HEK293 (cell line): Measurements from ENCODE around the gene CHN1.
A peak's percentile ranks its signal among the peaks of the same experiment; 100 is the strongest.

Source experiments
- CTCF ChIA-PET: fragments of 350-600 bp; formaldehyde crosslinking; extraction: SDS; loops from one replicate; lab custom pipeline; 2021; ENCODE audit warnings: antibody characterized with exemption; lab: Yijun Ruan, JAX
- POLR2A ChIA-PET: fragments of 300-600 bp; formaldehyde crosslinking; extraction: SDS; loops from one replicate; lab custom pipeline; 2020; ENCODE audit warnings: antibody characterized with exemption, inconsistent platforms; lab: Yijun Ruan, JAX
- H3K27ac ChIP-seq: fragments of 200-500 bp; sonication (Bioruptor generic); 2 replicates; pipeline ENCODE4 v1.5.1; 2014; ENCODE audit warnings: low read depth, low read length, control low read depth, inconsistent platforms; ENCODE audit errors: extremely low read depth
- H3K36me3 ChIP-seq, 2 experiments: fragments of 200-500 bp in 1 of 2; sonication (Bioruptor generic) in 1 of 2; 1 replicate in 1 of 2; 2 replicates in 1 of 2; pipeline ENCODE4 v1.5.1; 2014 to 2017; ENCODE audit warnings: inconsistent platforms in 2 of 2, low read length in 2 of 2; ENCODE audit not compliant: control insufficient read depth in 2 of 2, insufficient read depth in 1 of 2
- H3K4me1 ChIP-seq: fragments of 200-500 bp; sonication (Bioruptor generic); 2 replicates; pipeline ENCODE4 v1.5.1; 2014; ENCODE audit warnings: mild to moderate bottlenecking, low read length, inconsistent platforms; ENCODE audit not compliant: control insufficient read depth, insufficient read depth
- H3K4me3 ChIP-seq: 2 replicates; pipeline ENCODE4 v1.5.1; 2011; ENCODE audit warnings: low read depth, mild to moderate bottlenecking, control low read depth, low read length, moderate library complexity
- H3K9me3 ChIP-seq: fragments of 200-500 bp; sonication (Bioruptor generic); 2 replicates; pipeline ENCODE4 v1.5.1; 2014; ENCODE audit warnings: low read depth, low read length, inconsistent platforms; ENCODE audit not compliant: control insufficient read depth, insufficient read depth
- KLF10 ChIP-seq: fragments of 450-650 bp; IDR thresholded peaks from 2 replicates; pipeline ENCODE4 v1.5.1; 2018; ENCODE audit warnings: missing biosample characterization, mild to moderate bottlenecking, missing genetic modification characterization
- SCRT1 ChIP-seq: fragments of 450-650 bp; formaldehyde crosslinking; IDR thresholded peaks from 2 replicates; pipeline ENCODE4 v1.5.1; 2016; ENCODE audit warnings: missing biosample characterization, missing genetic modification characterization, borderline replicate concordance
- SCRT2 ChIP-seq: fragments of 450-650 bp; formaldehyde crosslinking; IDR thresholded peaks from 2 replicates; pipeline ENCODE4 v1.5.1; 2016; ENCODE audit warnings: missing biosample characterization, missing genetic modification characterization
- SETDB1 ChIP-seq: IDR thresholded peaks from one replicate; pipeline ENCODE4 v1.6.1; 2017; ENCODE audit warnings: mild to moderate bottlenecking, low read length, moderate library complexity, mixed read lengths; ENCODE audit not compliant: insufficient read length
- ZNF324 ChIP-seq: fragments of 450-650 bp; formaldehyde crosslinking; IDR thresholded peaks from 2 replicates; pipeline ENCODE4 v1.5.1; 2016; ENCODE audit warnings: missing biosample characterization, missing genetic modification characterization
- ZNF777 ChIP-seq: fragments of 450-650 bp; formaldehyde crosslinking; IDR thresholded peaks from 2 replicates; pipeline ENCODE4 v1.5.1; 2017; ENCODE audit warnings: missing biosample characterization, missing genetic modification characterization, borderline replicate concordance
- TF ChIP-seq, protein P1 (sequence below): fragments of 450-650 bp; formaldehyde crosslinking; IDR thresholded peaks from 2 replicates; pipeline ENCODE4 v1.5.1; 2016; ENCODE audit warnings: missing biosample characterization, missing genetic modification characterization, borderline replicate concordance
- TF ChIP-seq, protein P2 (sequence below): fragments of 450-650 bp; formaldehyde crosslinking; IDR thresholded peaks from 2 replicates; pipeline ENCODE4 v1.5.1; 2016; ENCODE audit warnings: missing biosample characterization, missing genetic modification characterization, low read depth
- TF ChIP-seq, protein P3 (sequence below): sonication (generic); formaldehyde crosslinking; IDR thresholded peaks from 2 replicates; pipeline ENCODE4 v1.8.1; 2022; ENCODE audit warnings: mild to moderate bottlenecking, moderate library complexity, missing genetic modification reagents
- TF ChIP-seq, protein P4 (sequence below): fragments of 450-650 bp; formaldehyde crosslinking; IDR thresholded peaks from 2 replicates; pipeline ENCODE4 v1.5.1; 2016; ENCODE audit warnings: missing biosample characterization, missing genetic modification characterization
- TF ChIP-seq, protein P5 (sequence below): fragments of 450-650 bp; formaldehyde crosslinking; IDR thresholded peaks from 2 replicates; pipeline ENCODE4 v1.5.1; 2016; ENCODE audit warnings: missing biosample characterization, missing genetic modification characterization

Gene CHN1

DNA sequence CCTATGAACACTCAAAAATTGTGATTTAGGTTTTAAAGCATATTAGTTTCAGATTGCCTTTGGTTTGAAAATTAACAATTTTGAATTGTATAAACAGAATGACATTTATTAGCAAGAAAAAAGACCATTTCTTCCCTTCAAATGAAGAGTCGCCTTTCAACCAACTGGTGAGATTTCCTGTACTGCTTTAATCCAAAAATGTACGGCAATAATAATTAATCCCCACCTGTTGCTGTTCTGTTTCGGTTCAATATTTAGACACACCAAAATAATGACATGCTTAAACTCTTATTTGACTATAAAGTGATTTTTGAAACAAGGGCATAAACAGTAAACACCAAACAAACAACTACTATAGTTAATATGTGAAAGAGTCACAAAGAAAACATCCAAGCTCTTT is 39.6 kb downstream of the CHN1 start:
- ChIA-PET POLR2A (no interaction called here), CTCF (no interaction called here)
- Histone ChIP-seq H3K36me3 (no peaks in the 10 kb centered on the region), H3K27ac (no peak overlapping the region), H3K9me3 (no peaks in the 10 kb centered on the region), H3K4me1 (peaks cover 17% of the 10 kb centered on the region), H3K4me3 (no peak overlapping the region)
- peak; percentile 77 for TF ChIP-seq SCRT2 (tag by site-specific recombination)
- TF ChIP-seq SCRT1: 0 out of 2 replicates have a peak, but pooled peaks have one; percentile 16
- TF ChIP-seq, protein P1, sequence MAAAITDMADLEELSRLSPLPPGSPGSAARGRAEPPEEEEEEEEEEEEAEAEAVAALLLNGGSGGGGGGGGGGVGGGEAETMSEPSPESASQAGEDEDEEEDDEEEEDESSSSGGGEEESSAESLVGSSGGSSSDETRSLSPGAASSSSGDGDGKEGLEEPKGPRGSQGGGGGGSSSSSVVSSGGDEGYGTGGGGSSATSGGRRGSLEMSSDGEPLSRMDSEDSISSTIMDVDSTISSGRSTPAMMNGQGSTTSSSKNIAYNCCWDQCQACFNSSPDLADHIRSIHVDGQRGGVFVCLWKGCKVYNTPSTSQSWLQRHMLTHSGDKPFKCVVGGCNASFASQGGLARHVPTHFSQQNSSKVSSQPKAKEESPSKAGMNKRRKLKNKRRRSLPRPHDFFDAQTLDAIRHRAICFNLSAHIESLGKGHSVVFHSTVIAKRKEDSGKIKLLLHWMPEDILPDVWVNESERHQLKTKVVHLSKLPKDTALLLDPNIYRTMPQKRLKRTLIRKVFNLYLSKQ (tag by site-specific recombination): no peak
- no peak for TF ChIP-seq ZNF777 (tag by site-specific recombination)

DNA sequence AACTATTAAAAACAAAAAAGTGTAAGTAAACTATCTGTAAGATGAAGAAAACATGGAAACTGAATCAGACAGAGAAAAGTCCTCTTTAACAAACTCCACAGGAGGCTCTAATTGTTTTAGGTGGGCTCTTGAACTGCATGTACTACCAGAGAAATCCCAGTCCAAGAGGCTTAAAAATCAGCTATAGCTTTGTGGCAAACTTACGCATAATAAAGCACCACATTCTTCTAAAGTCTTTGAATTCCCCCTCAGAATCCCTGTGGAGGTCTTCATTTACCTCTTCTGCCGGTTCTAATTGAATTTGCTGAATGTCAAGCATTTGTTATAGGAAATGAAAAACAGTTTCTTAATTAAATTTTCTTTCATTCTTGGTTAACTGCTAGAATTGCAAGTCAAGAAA is 40.8 kb downstream of the CHN1 start:
- H3K27ac ChIP-seq: no peak overlapping the region
- POLR2A ChIA-PET: no interaction called here
- H3K4me1 ChIP-seq: peaks cover 17% of the 10 kb centered on the region
- no peak for TF ChIP-seq KLF10 (tag by site-specific recombination)
- TF ChIP-seq, protein P2, sequence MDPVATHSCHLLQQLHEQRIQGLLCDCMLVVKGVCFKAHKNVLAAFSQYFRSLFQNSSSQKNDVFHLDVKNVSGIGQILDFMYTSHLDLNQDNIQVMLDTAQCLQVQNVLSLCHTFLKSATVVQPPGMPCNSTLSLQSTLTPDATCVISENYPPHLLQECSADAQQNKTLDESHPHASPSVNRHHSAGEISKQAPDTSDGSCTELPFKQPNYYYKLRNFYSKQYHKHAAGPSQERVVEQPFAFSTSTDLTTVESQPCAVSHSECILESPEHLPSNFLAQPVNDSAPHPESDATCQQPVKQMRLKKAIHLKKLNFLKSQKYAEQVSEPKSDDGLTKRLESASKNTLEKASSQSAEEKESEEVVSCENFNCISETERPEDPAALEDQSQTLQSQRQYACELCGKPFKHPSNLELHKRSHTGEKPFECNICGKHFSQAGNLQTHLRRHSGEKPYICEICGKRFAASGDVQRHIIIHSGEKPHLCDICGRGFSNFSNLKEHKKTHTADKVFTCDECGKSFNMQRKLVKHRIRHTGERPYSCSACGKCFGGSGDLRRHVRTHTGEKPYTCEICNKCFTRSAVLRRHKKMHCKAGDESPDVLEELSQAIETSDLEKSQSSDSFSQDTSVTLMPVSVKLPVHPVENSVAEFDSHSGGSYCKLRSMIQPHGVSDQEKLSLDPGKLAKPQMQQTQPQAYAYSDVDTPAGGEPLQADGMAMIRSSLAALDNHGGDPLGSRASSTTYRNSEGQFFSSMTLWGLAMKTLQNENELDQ (tag by site-specific recombination): no peak
- TF ChIP-seq ZNF324: no peak
- TF ChIP-seq, protein P3, sequence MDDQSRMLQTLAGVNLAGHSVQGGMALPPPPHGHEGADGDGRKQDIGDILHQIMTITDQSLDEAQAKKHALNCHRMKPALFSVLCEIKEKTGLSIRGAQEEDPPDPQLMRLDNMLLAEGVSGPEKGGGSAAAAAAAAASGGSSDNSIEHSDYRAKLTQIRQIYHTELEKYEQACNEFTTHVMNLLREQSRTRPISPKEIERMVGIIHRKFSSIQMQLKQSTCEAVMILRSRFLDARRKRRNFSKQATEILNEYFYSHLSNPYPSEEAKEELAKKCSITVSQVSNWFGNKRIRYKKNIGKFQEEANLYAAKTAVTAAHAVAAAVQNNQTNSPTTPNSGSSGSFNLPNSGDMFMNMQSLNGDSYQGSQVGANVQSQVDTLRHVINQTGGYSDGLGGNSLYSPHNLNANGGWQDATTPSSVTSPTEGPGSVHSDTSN (CRISPR knock-in tag): no peak
- TF ChIP-seq, protein P4, sequence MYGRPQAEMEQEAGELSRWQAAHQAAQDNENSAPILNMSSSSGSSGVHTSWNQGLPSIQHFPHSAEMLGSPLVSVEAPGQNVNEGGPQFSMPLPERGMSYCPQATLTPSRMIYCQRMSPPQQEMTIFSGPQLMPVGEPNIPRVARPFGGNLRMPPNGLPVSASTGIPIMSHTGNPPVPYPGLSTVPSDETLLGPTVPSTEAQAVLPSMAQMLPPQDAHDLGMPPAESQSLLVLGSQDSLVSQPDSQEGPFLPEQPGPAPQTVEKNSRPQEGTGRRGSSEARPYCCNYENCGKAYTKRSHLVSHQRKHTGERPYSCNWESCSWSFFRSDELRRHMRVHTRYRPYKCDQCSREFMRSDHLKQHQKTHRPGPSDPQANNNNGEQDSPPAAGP (tag by site-specific recombination): no peak
- TF ChIP-seq, all 188 proteins: peak for 0
- no peaks in the 10 kb centered on the region for H3K9me3 ChIP-seq
- H3K4me3 ChIP-seq: no peak overlapping the region
- CTCF ChIA-PET: no interaction called here
- H3K36me3 ChIP-seq: no peaks in the 10 kb centered on the region

DNA sequence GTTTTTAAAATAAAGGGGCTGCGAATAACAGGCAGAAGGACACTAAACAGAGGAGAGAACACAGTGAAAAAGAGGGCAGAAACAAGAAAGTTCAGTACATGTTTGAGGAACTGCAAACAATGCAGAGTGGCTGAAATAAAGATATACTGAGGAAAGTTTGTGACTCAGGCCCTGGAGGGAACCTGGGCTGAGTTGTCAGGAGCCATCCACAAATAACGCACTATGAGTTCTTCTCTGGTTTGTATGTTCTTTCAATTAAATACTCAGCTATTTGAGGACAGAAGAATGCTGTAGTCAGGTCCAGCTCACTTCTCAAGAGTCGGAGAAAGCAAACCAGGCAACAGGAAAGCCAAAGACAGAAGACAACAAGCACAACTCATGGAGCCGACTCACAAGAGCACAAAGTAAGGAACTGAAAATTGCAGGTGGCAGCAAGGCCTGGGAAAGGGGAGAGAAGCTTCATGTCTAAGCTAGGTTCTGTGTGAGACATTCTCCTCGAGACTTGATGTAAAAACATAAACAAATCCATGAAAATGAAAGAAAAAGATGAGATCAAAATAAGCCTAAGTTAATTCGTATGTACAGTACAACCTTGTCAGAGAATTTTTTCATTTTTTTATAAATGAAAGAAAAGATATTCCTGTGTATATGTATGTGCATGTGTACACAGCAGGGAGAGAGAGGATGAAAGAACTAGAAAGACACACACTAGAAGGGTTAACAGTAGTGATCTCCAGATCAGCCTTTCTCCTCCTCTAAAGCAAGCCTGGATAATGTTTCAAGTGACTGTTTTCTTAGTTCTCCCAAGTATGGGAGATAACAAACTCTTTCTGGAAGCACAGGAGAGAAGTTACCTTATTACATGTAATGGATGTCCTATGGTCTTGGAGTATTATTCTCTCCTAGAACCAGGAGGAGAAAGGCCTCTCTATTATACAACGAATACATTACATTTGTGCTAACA is 41.5 kb downstream of the CHN1 start:
- Histone ChIP-seq H3K4me3 (no peak overlapping the region), H3K36me3 (no peaks in the 10 kb centered on the region), H3K4me1 (peaks cover 17% of the 10 kb centered on the region), H3K27ac (no peak overlapping the region), H3K9me3 (no peaks in the 10 kb centered on the region)
- ChIA-PET CTCF (interaction anchor here (0.5 to 1.1 kb wide), 2 partner anchors 22 to 1055 kb away, joined by 3 to 5 read pairs; no protein-coding TSS in a partner anchor), POLR2A (no interaction called here)
- TF ChIP-seq, protein P5, sequence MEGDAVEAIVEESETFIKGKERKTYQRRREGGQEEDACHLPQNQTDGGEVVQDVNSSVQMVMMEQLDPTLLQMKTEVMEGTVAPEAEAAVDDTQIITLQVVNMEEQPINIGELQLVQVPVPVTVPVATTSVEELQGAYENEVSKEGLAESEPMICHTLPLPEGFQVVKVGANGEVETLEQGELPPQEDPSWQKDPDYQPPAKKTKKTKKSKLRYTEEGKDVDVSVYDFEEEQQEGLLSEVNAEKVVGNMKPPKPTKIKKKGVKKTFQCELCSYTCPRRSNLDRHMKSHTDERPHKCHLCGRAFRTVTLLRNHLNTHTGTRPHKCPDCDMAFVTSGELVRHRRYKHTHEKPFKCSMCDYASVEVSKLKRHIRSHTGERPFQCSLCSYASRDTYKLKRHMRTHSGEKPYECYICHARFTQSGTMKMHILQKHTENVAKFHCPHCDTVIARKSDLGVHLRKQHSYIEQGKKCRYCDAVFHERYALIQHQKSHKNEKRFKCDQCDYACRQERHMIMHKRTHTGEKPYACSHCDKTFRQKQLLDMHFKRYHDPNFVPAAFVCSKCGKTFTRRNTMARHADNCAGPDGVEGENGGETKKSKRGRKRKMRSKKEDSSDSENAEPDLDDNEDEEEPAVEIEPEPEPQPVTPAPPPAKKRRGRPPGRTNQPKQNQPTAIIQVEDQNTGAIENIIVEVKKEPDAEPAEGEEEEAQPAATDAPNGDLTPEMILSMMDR (tag by site-specific recombination): no peak
- TF ChIP-seq SETDB1: peak; percentile 19
